Osteoblast (primary cell): ENCODE data around the gene FKBP1A. TPM values are rescaled to one million over a fixed set of nuclear protein-coding genes. Genes with fewer than 3 reads are reported as not detected.

ENCODE experiments used
- DNase-seq: peaks from one replicate; pipeline ENCODE4 v3.0.0; 2011; ENCODE audit warnings: low spot score, mixed read lengths; ENCODE audit not compliant: insufficient read length; ENCODE audit errors: missing footprints
- H2AFZ ChIP-seq: 2 replicates; pipeline ENCODE4 v1.6.0; 2011; ENCODE audit warnings: mild to moderate bottlenecking, low read length
- H3K27ac ChIP-seq: 2 replicates; pipeline ENCODE4 v1.5.1; 2011; ENCODE audit warnings: mild to moderate bottlenecking, low read depth, low read length, moderate library complexity
- H3K27me3 ChIP-seq: 2 replicates; pipeline ENCODE4 v1.6.0; 2012; ENCODE audit warnings: mild to moderate bottlenecking, control low read depth, inconsistent platforms, low read length, moderate library complexity; ENCODE audit not compliant: insufficient read depth
- H3K36me3 ChIP-seq: 2 replicates; pipeline ENCODE4 v1.5.1; 2011; ENCODE audit warnings: mild to moderate bottlenecking, low read length, control low read depth, moderate library complexity; ENCODE audit not compliant: insufficient read depth
- H3K4me1 ChIP-seq: 2 replicates; pipeline ENCODE4 v1.5.1; 2011; ENCODE audit warnings: mild to moderate bottlenecking, low read length, control low read depth, moderate library complexity; ENCODE audit not compliant: insufficient read depth
- H3K4me2 ChIP-seq: 2 replicates; pipeline ENCODE4 v1.6.0; 2011; ENCODE audit warnings: mild to moderate bottlenecking, low read length; ENCODE audit not compliant: insufficient read depth
- H3K4me3 ChIP-seq: fragments of 200-600 bp; sonication (generic); 3 replicates; pipeline ENCODE4 v1.5.1; 2012; ENCODE audit warnings: mild to moderate bottlenecking, low read length, inconsistent platforms; ENCODE audit not compliant: insufficient read depth
- H3K79me2 ChIP-seq: 2 replicates; pipeline ENCODE4 v1.6.0; 2012; ENCODE audit warnings: mild to moderate bottlenecking, low read length, control low read depth, inconsistent platforms; ENCODE audit not compliant: insufficient read depth
- H3K9me3 ChIP-seq: 2 replicates; pipeline ENCODE4 v1.5.1; 2011; ENCODE audit warnings: low read depth, low read length, control low read depth
- H4K20me1 ChIP-seq: 2 replicates; pipeline ENCODE4 v1.6.0; 2012; ENCODE audit warnings: mild to moderate bottlenecking, low read length, control low read depth; ENCODE audit not compliant: insufficient read depth
- total RNA-seq: library from RNA; depleted of rRNA; stranded (reverse); fragments of >200 nt; gene quantifications from 2 replicates; pipeline ENCODE4 v1.2.3, GENCODE V29; 2012
- TF ChIP-seq, protein P1 (sequence below): IDR thresholded peaks from 2 replicates; pipeline ENCODE4 v1.5.1; 2011; ENCODE audit warnings: mild to moderate bottlenecking, low read depth, low read length, moderate library complexity; ENCODE audit errors: extremely low read depth

Gene FKBP1A
- total RNA-seq, 1 donor, result 154 TPM

DNA sequence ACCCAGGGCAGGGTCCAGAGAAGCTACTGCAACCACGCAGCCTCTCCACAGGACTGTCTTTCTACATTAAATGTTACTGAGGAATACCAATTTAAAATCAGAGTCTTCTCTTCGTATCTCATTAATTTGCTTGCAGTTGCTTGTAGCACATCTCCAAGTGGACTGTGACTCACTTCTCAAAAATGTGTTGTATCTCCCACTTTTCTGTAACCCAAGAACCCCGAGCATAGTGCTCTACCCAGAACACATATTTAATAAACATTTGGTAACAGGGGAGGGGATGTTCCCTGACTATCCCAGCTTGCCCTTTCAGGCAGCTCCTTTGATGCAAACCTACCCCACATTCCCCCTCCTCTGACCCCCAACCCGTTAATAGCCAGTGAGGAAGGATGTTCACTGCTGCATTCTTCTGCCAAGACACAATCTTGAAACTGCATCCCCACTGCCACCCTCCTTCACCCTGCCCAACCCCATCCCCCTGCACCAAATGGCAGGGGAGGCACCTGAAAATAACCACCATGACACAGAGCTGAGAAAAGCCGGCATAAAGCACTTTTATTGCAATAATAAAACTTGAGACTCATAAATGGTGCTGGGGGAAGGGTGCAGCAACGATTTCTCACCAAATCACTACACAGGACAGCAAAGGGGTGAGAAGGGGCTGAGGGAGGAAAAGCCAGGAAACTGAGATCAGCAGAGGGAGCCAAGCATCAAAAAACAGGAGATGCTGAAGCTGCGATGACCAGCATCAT lies 24.2 kb downstream of the FKBP1A start:
- Histone ChIP-seq H3K27me3 (no peaks in the 10 kb centered on the region), H3K4me3 (no peak overlapping the region), H4K20me1 (peaks cover 46% of the 10 kb centered on the region), H3K36me3 (peaks cover 23% of the 10 kb centered on the region), H3K27ac (peak overlapping the region; percentile 43), H3K79me2 (peaks cover 61% of the 10 kb centered on the region), H3K9me3 (no peaks in the 10 kb centered on the region), H3K4me1 (peaks cover 33% of the 10 kb centered on the region), H2AFZ (no peak overlapping the region), H3K4me2 (peak overlapping the region; percentile 41)
- TF ChIP-seq, protein P1, sequence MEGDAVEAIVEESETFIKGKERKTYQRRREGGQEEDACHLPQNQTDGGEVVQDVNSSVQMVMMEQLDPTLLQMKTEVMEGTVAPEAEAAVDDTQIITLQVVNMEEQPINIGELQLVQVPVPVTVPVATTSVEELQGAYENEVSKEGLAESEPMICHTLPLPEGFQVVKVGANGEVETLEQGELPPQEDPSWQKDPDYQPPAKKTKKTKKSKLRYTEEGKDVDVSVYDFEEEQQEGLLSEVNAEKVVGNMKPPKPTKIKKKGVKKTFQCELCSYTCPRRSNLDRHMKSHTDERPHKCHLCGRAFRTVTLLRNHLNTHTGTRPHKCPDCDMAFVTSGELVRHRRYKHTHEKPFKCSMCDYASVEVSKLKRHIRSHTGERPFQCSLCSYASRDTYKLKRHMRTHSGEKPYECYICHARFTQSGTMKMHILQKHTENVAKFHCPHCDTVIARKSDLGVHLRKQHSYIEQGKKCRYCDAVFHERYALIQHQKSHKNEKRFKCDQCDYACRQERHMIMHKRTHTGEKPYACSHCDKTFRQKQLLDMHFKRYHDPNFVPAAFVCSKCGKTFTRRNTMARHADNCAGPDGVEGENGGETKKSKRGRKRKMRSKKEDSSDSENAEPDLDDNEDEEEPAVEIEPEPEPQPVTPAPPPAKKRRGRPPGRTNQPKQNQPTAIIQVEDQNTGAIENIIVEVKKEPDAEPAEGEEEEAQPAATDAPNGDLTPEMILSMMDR, result no peak
- DNase-seq, result no peak

DNA sequence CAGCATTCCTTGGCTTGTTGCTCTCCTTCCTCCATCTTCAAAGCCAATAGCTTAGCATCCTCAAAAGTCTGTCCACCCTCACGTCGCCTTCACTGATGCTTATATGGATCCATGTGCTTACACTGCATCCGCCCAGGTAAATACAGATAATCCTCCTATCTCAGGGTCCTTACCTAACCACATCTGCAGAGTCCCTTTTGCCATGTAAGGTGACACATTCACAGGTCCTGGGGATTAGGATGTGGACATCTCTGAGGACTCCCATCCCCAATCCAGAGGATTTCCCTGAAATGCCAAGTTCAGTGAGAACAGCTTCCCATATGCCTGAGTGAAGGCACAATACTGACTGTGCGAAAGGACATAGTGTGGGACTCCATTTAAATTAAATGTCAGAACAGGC lies 25.4 kb downstream of the FKBP1A start:
- H3K27ac ChIP-seq, result no peak overlapping the region
- H3K9me3 ChIP-seq, result no peaks in the 10 kb centered on the region
- H3K4me1 ChIP-seq, result peaks cover 32% of the 10 kb centered on the region
- no peaks in the 10 kb centered on the region for H3K27me3 ChIP-seq
- H3K36me3 ChIP-seq, result peaks cover 12% of the 10 kb centered on the region
- no peak overlapping the region for H3K4me3 ChIP-seq
- no peak overlapping the region for H2AFZ ChIP-seq
- H4K20me1 ChIP-seq, result peaks cover 39% of the 10 kb centered on the region
- H3K4me2 ChIP-seq, result no peak overlapping the region
- H3K79me2 ChIP-seq, result peaks cover 55% of the 10 kb centered on the region
- no peak for DNase-seq
- TF ChIP-seq, protein P1, result no peak

DNA sequence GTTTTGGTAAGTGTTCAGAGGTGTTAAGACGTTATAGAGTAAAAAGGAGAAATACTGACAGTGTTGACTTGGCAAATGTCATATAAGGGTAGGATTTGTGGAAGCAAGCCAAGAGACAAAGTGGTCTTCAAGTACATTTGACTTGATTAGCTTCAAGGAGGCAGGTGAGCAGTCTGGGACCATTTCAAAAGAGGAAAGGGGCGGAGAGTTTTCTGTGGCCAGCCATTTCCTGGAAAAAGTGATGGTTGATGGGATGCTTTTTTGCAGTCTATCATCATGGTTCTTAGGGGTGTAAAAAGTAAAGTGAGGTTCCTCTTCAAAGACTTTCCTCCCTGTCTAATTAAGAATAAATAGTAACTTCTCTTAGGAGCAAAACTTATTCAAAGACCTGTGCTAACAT lies 28.7 kb downstream of the FKBP1A start:
- TF ChIP-seq, protein P1, result no peak
- H3K9me3 ChIP-seq, result no peaks in the 10 kb centered on the region
- no peak overlapping the region for H3K4me3 ChIP-seq
- H3K36me3 ChIP-seq, result peaks cover 23% of the 10 kb centered on the region
- DNase-seq, result no peak
- peaks cover 43% of the 10 kb centered on the region for H3K79me2 ChIP-seq
- H3K27ac ChIP-seq, result no peak overlapping the region
- H2AFZ ChIP-seq, result no peak overlapping the region
- peaks cover 18% of the 10 kb centered on the region for H4K20me1 ChIP-seq
- H3K4me2 ChIP-seq, result no peak overlapping the region
- peaks cover 12% of the 10 kb centered on the region for H3K4me1 ChIP-seq
- no peaks in the 10 kb centered on the region for H3K27me3 ChIP-seq

DNA sequence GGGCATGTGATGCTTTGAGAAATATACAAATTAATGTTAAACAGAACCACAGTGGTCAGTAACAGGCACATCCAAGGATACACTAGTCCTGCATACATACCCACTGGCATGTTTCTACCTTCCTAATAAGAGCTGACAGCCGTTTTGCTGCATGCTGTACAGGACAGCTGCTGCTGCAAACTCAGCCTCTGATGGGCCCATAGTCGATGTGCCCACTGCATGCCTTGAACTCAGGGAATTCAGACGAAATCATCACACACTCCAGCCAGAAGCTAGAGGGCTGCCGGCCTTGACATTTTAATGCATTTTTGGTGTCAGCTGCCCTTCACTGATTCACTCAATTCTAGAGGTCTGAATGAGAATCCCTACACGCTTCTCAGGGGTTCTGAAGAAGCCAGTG lies 29.3 kb downstream of the FKBP1A start:
- Histone ChIP-seq H2AFZ (no peak overlapping the region), H3K4me1 (peaks cover 6% of the 10 kb centered on the region), H3K4me3 (no peak overlapping the region), H3K27me3 (no peaks in the 10 kb centered on the region), H3K36me3 (peaks cover 23% of the 10 kb centered on the region), H3K4me2 (no peak overlapping the region), H4K20me1 (peaks cover 14% of the 10 kb centered on the region), H3K79me2 (peaks cover 40% of the 10 kb centered on the region), H3K9me3 (no peaks in the 10 kb centered on the region), H3K27ac (no peak overlapping the region)
- DNase-seq, result no peak
- TF ChIP-seq, protein P1, result no peak
